Measurements from ENCODE around the gene GABPA.
"Not testable (repeated sequence)": the region's sequence is repeated elsewhere in the genome, so short reads cannot be mapped to it uniquely, and the experiment has no call there.

Gene GABPA

DNA sequence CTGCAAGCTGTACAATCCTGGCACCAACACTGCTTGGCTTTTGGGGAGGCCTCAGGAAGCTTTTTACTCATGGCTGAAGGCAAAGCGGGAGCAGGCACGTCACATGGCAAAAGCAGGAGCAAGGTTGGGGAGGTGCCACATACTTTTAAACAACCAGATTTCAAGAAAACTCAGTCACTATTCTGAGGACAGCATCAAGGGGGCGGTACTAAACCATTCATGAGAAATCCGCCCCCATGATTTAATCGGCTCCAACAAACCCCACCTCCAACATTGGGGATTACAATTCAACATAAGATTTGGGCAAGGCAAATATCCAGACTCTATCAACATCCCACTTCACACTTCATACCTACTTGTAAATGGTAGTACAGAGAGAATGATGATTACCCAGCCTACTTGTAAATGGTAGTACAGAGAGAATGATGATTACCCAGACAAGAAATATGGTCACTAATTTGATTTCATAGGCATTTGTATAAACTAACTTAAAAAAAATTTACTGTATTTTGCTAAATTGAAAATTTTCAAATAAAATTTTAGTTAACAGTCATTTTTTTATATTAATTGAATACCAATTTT, 25.0 kb upstream of the GABPA start:
- TF ChIP-seq ZSCAN30 (tag by site-specific recombination; IDR thresholded peaks at IDR 0.05) (no peak), ZNF660 (tag by site-specific recombination; IDR thresholded peaks at IDR 0.05) (peak; percentile 91)
- CTCF ChIA-PET = interaction anchor here (0.6 kb wide), 1 partner anchor 270 kb away, joined by 3 read pairs; no protein-coding TSS in a partner anchor
- no peak overlapping the region for H3K4me3 ChIP-seq (ENCODE audit: low read depth, low read length)
- POLR2A ChIA-PET = no interaction called here
- no peaks in the 10 kb centered on the region; a peak in 1 of 3 replicates for H3K36me3 ChIP-seq (ENCODE audit: control insufficient read depth in 2 of 2, insufficient read depth in 1 of 2, low read length in 2 of 2)
- H3K9me3 ChIP-seq (ENCODE audit: control insufficient read depth, insufficient read depth, low read depth, low read length) = no peaks in the 10 kb centered on the region
- H3K27ac ChIP-seq (ENCODE audit: extremely low read depth, low read depth, low read length) = no peak overlapping the region
- no peaks in the 10 kb centered on the region for H3K4me1 ChIP-seq (ENCODE audit: control insufficient read depth, insufficient read depth, low read length)

DNA sequence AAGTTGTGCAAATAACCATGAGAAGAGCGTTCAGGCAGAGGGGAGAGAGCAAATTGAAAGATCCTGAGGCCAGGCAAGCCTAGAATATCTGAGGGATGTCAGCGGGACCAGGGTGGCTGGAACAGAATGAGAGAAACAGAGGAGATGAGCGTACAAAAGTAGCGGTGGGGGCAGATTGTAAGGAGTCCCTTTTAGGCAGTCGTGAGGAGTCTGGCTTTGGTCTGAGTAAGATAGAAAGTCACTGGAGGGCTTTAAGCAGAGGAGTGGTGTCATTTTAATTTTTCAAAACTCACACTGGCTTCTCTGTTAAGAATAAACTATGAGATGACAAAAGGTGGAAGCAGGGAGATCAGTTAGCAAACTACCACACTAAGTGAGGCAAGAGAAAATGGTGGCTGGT, 24.2 kb upstream of the GABPA start:
- Histone ChIP-seq H3K27ac (ENCODE audit: extremely low read depth, low read depth, low read length) (no peak overlapping the region), H3K9me3 (ENCODE audit: control insufficient read depth, insufficient read depth, low read depth, low read length) (no peaks in the 10 kb centered on the region), H3K36me3 (ENCODE audit: control insufficient read depth in 2 of 2, insufficient read depth in 1 of 2, low read length in 2 of 2) (peaks cover 0 to 6% of the 10 kb centered on the region in 2 experiments; a peak in 2 of 3 replicates), H3K4me1 (ENCODE audit: control insufficient read depth, insufficient read depth, low read length) (no peaks in the 10 kb centered on the region), H3K4me3 (ENCODE audit: low read depth, low read length) (no peak overlapping the region)
- TF ChIP-seq ZNF292 (tag by site-specific recombination; IDR thresholded peaks at IDR 0.05; ENCODE audit: borderline replicate concordance, low read depth) (no peak), PRDM4 (tag by site-specific recombination; IDR thresholded peaks at IDR 0.05) (no peak), ZNF639 (tag by site-specific recombination; IDR thresholded peaks at IDR 0.05) (no peak), KLF17 (tag by site-specific recombination; IDR thresholded peaks at IDR 0.05) (no peak), ZBTB26 (tag by site-specific recombination; optimal IDR thresholded peaks at IDR 0.05) (no peak), ZNF529 (tag by site-specific recombination; IDR thresholded peaks at IDR 0.05; ENCODE audit: insufficient replicate concordance) (no peak), KLF8 (tag by site-specific recombination; IDR thresholded peaks at IDR 0.05) (no peak), ZFP3 (tag by site-specific recombination; IDR thresholded peaks at IDR 0.05; ENCODE audit: low read depth) (no peak), KLF1 (tag by site-specific recombination; IDR thresholded peaks at IDR 0.05) (no peak)
- ChIA-PET POLR2A (no interaction called here), CTCF (interaction anchor here (0.6 to 4.8 kb wide), 2 partner anchors 102 to 286 kb away, joined by 3 to 29 read pairs; no protein-coding TSS in a partner anchor)

- peaks cover 0 to 11% of the 10 kb centered on the region in 2 experiments; a peak in 2 of 3 replicates for H3K36me3 ChIP-seq (ENCODE audit: control insufficient read depth in 2 of 2, insufficient read depth in 1 of 2, low read length in 2 of 2)
- H3K4me1 ChIP-seq (ENCODE audit: control insufficient read depth, insufficient read depth, low read length); H3K27ac ChIP-seq (ENCODE audit: extremely low read depth, low read depth, low read length); H3K9me3 ChIP-seq (ENCODE audit: control insufficient read depth, insufficient read depth, low read depth, low read length); H3K4me3 ChIP-seq (ENCODE audit: low read depth, low read length); POLR2A ChIA-PET: not testable (repeated sequence)
- CTCF ChIA-PET = interaction anchor here (0.6 to 4.8 kb wide), 2 partner anchors 10 to 106 kb away, joined by 3 to 29 read pairs; no protein-coding TSS in a partner anchor
Measured at GRCh38 chr21:25714066-25714465, 20.7 kb upstream of the GABPA start.

All from HEK293 (cell line).